ENCODE data around the gene FAM114A1.
"Not testable (repeated sequence)": the region's sequence is repeated elsewhere in the genome, so short reads cannot be mapped to it uniquely, and the experiment has no call there.

Gene FAM114A1

GRCh38 chr4:38964942-38965775 lies 97.6 kb downstream of the FAM114A1 start:
- DNase-seq (ENCODE audit: low spot score) = no peak
- no peak for FAIRE-seq

DNA sequence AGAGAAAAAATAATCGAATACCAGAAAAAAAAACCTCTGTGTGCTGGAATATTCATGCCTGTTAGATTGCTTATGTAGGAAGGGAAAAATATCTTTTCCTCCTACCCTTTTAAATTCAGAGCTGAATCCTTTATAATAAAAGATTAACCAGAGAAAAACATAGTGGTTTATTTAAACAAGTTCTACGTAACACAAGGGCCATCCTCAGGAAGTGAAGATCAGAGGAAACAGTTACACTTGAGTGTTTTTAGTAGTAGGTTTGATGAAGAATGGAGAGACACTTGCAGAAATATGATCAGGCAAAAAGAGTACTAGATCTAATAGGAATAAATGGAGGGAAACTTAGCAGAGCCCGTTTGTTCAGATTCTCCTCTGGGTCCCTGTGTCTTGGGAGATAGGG lies 98.3 kb downstream of the FAM114A1 start:
- DNase-seq (ENCODE audit: low spot score) = no peak

GRCh38 chr4:38967260-38968095 lies 99.9 kb downstream of the FAM114A1 start:
- no peak for FAIRE-seq
- DNase-seq (ENCODE audit: low spot score) = peak; percentile 52

More for the DNA sequence above, 98.3 kb downstream of the FAM114A1 start:
- FAIRE-seq = no peak

GRCh38 chr4:38968668-38969067 lies 101.1 kb downstream of the FAM114A1 start:
- FAIRE-seq = no peak
- DNase-seq (ENCODE audit: low spot score) = no peak

DNA sequence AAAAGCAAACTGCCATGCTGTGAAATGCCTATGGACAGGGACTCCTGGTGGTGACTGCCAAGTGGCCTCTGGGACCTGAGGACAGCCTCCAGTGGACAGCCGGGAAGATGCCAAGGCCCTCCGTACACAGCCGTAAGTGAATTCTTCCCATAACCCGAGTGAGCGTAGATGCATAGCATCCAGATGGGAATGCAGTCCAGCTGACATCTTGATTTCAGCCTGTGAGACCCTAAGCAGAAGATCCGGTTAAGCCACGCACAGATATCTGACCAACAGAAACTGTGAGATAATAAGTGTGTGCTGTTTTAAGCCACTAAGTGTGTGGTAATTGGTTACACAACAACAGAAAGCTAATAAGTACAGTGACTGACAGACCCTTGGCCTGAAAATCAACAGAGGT lies 108.7 kb downstream of the FAM114A1 start:
- no peak for DNase-seq (ENCODE audit: low spot score)
- no peak for FAIRE-seq

GRCh38 chr4:38979081-38979480 lies 111.5 kb downstream of the FAM114A1 start:
- FAIRE-seq = no peak
- DNase-seq (ENCODE audit: low spot score) = no peak

GRCh38 chr4:38979511-38980230 lies 112.1 kb downstream of the FAM114A1 start:
- FAIRE-seq = no peak

GRCh38 chr4:38980903-38981676 lies 113.5 kb downstream of the FAM114A1 start:
- DNase-seq (ENCODE audit: low spot score) = no peak
- no peak for FAIRE-seq

More at GRCh38 chr4:38979511-38980230, 112.1 kb downstream of the FAM114A1 start:
- no peak for DNase-seq (ENCODE audit: low spot score)

- no peak for DNase-seq (ENCODE audit: low spot score)
- no peak for FAIRE-seq
Observed at GRCh38 chr4:38982361-38983095, 114.9 kb downstream of the FAM114A1 start.

DNA sequence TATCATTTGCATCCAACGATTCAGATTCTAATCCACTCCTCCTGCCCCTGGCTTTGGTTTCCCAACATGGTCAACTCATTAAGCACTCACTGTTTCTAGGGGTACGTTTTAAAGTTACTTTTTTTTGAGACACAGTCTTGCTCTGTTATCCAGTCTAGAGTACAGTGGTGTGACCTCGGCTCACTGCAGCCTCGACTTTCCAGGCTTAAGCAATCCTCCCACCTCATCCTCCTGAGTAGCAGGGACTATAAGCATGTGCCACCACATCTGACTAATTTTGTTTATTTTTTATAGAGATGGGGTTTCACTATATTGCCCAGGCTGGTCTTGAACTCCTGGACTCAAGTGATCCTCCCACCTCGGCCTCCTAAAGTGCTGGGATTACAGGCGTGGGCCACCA lies 115.7 kb downstream of the FAM114A1 start:
- DNase-seq (ENCODE audit: low spot score) (no peak), FAIRE-seq (no peak)

GRCh38 chr4:38983787-38984598 lies 116.4 kb downstream of the FAM114A1 start:
- no peak for FAIRE-seq

DNA sequence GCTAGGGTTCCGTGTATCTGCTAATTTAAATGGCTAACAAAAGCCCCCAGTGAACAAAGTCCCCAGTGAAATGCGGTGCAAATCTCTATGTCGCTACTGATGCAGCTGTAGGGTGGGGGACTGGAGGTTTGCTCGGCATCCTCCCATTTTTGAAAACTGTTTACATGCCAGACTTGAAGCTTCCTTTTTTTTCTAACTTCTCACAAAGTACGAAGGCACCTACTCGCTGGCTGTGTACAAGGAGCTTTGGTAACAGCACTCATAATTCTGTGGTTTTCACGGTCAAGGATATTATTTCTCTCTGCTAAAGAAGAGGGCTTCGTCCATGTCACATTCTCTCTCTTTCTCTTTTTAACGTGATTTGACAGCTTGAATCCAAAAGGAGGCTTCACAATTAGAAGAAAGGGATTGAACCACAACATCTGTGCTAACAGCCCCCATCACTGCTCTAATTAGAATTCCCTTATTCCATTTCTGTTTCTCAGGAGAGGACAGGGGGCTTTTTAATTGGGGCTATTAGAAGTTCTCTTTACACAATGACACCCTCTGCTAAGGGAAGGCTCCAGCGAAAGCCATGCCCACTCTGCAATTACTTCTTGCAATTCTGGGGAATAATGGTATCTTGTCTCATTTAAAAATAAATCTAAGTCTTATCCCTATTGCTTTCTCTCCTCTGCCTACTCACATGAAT lies 117.9 kb downstream of the FAM114A1 start:
- no peak for FAIRE-seq
- DNase-seq (ENCODE audit: low spot score) = no peak

More at GRCh38 chr4:38983787-38984598, 116.4 kb downstream of the FAM114A1 start:
- DNase-seq (ENCODE audit: low spot score) = no peak

DNA sequence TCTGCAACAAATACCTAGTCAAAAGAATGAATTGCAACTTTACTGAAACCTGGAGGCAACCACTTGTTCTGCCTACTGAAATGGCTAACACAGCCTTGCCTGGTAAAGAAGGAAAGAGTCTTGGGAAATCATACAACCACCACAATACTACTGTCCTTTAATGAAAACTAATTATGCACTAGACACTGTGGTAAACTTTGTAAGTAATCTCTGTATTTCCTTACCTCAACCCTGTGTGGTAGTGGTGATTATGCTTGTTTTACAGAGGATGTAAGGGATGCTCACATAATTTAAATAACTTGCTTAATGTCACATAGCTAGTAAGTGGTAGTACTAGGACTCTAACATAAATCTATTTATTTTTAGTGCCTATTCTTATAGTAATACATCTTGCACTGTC lies 119.9 kb downstream of the FAM114A1 start:
- FAIRE-seq (no peak), DNase-seq (ENCODE audit: low spot score) (no peak)

- not testable (repeated sequence) for FAIRE-seq; DNase-seq (ENCODE audit: low spot score)
Observed at GRCh38 chr4:38988353-38988752, 120.7 kb downstream of the FAM114A1 start.

GRCh38 chr4:38989487-38989886 lies 121.9 kb downstream of the FAM114A1 start:
- FAIRE-seq (no peak), DNase-seq (ENCODE audit: low spot score) (no peak)

GRCh38 chr4:38990241-38990640 lies 122.6 kb downstream of the FAM114A1 start:
- FAIRE-seq (no peak), DNase-seq (ENCODE audit: low spot score) (no peak)

DNA sequence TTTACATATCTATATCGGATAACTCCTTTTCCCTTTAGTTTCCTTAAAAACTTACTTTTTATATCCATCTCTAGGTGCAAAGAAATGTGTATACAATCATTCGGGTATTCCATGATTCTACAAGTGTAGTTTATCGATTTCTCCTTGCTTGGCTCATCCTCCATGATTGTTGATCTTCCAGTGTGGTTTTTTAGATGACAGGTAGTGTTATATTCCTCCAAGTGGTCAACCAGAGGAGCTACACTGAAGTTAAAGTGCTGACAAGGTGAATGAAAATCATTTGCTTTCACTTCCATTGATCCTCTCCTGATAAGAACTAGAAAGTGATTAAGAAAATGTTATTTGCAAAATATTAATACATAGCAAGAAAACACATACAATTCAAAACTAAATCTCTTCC lies 126.1 kb downstream of the FAM114A1 start:
- FAIRE-seq = no peak

DNA sequence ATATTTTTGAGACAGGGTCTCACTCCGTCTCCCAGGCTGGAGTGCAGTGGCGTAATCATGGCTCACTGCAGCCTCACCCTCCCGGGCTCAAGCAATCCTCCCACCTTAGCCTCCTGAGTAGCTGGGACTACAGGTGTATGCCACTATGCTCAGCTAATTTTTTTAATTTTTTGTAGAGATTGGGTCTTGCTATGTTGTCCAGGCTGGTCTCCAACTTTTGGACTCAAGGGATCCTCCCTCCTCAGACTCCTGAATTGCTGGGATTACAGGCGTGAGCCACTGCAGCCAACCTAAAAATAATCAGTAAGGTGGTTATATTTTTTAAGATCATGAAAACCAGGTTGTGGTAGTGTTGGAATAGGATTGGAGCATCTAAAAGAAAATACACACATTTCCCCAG lies 126.5 kb downstream of the FAM114A1 start:
- no peak for FAIRE-seq
- no peak for DNase-seq (ENCODE audit: low spot score)

More for the DNA sequence above, 126.1 kb downstream of the FAM114A1 start:
- no peak for DNase-seq (ENCODE audit: low spot score)
